ENCODE measurements around the gene SPOCK2. TPM values are rescaled to one million over a fixed set of nuclear protein-coding genes. Genes with fewer than 3 reads are reported as not detected.
A peak's percentile ranks its signal among the peaks of the same experiment; 100 is the strongest.

The SPOCK2 gene
- total and polyA plus RNA-seq, 2 of the 13 experiments (the other 11 are each of a cell fraction or from before 2014, with no cell fraction given): 8.6 to 30.6 TPM

DNA sequence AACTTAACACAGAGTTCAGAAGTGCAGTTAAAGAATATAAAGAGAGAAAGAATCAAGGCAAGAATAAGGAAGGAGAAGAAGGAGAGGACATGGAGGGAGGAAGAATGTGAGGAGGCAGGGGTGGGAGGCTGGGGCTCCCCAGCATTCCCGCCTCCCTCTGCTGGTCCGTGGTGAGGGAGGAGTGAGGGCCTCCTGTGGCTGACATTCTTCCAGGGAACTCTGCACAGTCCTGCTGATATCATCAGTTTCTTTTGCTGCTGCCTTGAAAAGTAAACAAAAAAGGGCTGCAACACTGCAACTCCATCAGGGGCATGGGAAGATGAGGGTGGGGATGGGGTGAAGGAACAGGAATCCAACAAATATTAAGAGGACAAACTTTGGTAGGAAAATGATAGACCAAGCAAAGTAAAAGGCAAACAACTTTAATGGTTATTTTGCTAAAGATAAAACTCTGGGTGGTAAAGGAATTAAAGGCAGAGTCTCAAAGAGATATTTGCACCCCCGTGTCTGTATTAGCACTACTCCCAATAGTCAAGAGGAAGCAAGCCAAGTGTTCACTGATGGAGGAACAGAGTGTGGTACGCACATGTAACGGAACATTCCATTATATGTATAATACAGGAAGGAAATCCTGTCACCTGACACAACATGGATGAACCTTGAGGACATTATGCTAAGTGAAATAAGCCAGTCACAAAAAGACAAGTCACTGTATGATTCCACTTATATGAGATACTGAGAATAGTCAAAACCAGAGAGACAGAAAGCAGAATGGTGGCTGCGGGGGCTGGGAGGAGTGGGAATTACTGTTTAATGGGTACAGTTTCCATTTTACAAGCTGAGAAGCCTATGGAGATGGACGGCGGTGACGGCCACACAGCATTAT is 8.0 kb upstream of the SPOCK2 start (continued):
- TF ChIP-seq, protein P1, sequence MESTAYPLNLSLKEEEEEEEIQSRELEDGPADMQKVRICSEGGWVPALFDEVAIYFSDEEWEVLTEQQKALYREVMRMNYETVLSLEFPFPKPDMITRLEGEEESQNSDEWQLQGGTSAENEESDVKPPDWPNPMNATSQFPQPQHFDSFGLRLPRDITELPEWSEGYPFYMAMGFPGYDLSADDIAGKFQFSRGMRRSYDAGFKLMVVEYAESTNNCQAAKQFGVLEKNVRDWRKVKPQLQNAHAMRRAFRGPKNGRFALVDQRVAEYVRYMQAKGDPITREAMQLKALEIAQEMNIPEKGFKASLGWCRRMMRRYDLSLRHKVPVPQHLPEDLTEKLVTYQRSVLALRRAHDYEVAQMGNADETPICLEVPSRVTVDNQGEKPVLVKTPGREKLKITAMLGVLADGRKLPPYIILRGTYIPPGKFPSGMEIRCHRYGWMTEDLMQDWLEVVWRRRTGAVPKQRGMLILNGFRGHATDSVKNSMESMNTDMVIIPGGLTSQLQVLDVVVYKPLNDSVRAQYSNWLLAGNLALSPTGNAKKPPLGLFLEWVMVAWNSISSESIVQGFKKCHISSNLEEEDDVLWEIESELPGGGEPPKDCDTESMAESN (CRISPR knock-in tag; conservative IDR thresholded peaks at IDR 0.05): 0 out of 2 replicates have a peak, but pooled peaks have one; percentile 40
- TF ChIP-seq, protein P2, sequence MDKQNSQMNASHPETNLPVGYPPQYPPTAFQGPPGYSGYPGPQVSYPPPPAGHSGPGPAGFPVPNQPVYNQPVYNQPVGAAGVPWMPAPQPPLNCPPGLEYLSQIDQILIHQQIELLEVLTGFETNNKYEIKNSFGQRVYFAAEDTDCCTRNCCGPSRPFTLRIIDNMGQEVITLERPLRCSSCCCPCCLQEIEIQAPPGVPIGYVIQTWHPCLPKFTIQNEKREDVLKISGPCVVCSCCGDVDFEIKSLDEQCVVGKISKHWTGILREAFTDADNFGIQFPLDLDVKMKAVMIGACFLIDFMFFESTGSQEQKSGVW (CRISPR knock-in tag; IDR thresholded peaks at IDR 0.05; ENCODE audit: borderline replicate concordance): no peak
- no peak for TF ChIP-seq ZNF589 (CRISPR knock-in tag; conservative IDR thresholded peaks at IDR 0.05)
- TF ChIP-seq ERF (CRISPR knock-in tag; IDR thresholded peaks at IDR 0.05): no peak
- TF ChIP-seq IRF2 (CRISPR knock-in tag; IDR thresholded peaks at IDR 0.05): no peak
- no peak for TF ChIP-seq HNRNPK (IDR thresholded peaks at IDR 0.05; ENCODE audit: low read depth, low read length, poor library complexity, severe bottlenecking)
- TF ChIP-seq FOXO4 (CRISPR knock-in tag; conservative IDR thresholded peaks at IDR 0.05): no peak
- TF ChIP-seq ZNF770 (CRISPR knock-in tag; IDR thresholded peaks at IDR 0.05): peak; percentile 94
- TF ChIP-seq NR2C2 (CRISPR knock-in tag; IDR thresholded peaks at IDR 0.05; ENCODE audit: borderline replicate concordance): no peak
- TF ChIP-seq RARA (CRISPR knock-in tag; IDR thresholded peaks at IDR 0.05): peak; percentile 61
- no peak for TF ChIP-seq ZNF530 (CRISPR knock-in tag; IDR thresholded peaks at IDR 0.05; ENCODE audit: low read depth)
- TF ChIP-seq, protein P3, sequence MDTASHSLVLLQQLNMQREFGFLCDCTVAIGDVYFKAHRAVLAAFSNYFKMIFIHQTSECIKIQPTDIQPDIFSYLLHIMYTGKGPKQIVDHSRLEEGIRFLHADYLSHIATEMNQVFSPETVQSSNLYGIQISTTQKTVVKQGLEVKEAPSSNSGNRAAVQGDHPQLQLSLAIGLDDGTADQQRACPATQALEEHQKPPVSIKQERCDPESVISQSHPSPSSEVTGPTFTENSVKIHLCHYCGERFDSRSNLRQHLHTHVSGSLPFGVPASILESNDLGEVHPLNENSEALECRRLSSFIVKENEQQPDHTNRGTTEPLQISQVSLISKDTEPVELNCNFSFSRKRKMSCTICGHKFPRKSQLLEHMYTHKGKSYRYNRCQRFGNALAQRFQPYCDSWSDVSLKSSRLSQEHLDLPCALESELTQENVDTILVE (CRISPR knock-in tag; IDR thresholded peaks at IDR 0.05): no peak
- no peak for TF ChIP-seq SCMH1 (CRISPR knock-in tag; IDR thresholded peaks at IDR 0.05; ENCODE audit: borderline replicate concordance)
- TF ChIP-seq RBAK (CRISPR knock-in tag; IDR thresholded peaks at IDR 0.05): no peak
- no peak for TF ChIP-seq SOX6 (IDR thresholded peaks at IDR 0.05)
- TF ChIP-seq SOX6 (CRISPR knock-in tag; IDR thresholded peaks at IDR 0.05): peak; percentile 46; the same call in 1 of the 2 replicates
- TF ChIP-seq TFDP2 (CRISPR knock-in tag; IDR thresholded peaks at IDR 0.05): peak; percentile 33; the same call in 1 of the 2 replicates

Data from HepG2 (cell line).